ENCODE results near the gene CTSH.
A peak's percentile ranks its signal among the peaks of the same experiment; 100 is the strongest.

The CTSH gene

DNA sequence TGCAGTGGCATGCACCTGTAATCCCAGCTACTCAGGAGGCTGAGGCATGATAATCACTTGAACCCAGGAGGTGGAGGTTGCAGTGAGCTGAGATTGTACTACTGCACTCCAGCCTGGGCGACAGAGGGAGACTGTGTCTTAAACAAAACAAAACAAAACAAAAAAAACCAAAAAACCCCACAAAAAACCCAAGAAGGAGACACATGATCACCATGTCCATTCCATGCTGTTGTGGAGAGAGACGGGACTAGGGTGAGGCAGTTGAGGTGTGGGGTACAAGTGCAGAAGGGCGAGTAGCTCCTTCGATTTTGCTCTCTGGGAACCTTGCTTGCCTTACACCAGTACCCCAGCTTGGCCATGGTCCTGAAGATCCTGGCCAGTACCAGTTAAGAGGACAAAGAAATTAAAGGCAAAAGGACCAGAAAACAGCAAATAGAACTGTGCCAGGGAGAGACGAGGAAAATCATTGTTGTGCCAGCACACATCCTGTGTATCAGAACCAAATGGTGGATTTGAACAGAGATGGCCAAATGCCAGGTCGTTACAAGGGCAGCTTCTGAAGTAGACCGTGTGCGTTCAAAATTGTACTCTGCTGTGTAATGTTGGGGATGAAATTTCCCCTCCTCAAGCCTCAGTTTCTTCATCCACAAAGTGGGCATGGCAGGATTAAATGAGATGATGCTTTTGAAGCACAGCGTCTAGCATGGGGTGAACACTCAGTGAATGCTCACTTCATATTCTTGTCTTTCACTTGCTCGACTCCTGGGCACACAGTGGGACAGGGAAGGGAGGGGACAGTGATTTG, 42.9 kb upstream of the CTSH start:
- H3K4me1 ChIP-seq (ENCODE audit: control insufficient read depth in 5 of 5, insufficient read depth in 5 of 5, low read length in 5 of 5), result peaks cover 5 to 44% (median 22%) of the 10 kb centered on the region in 5 donors
- H3K27ac ChIP-seq (ENCODE audit: low read depth, low read length), result peak overlapping the region; percentile 18
- H3K9me3 ChIP-seq (ENCODE audit: control insufficient read depth in 5 of 5, low read length in 5 of 5), result no peaks in the 10 kb centered on the region
- no peaks in the 10 kb centered on the region for H3K36me3 ChIP-seq (ENCODE audit: control insufficient read depth in 5 of 5, insufficient read depth in 5 of 5, low read length in 5 of 5)
- H3K27me3 ChIP-seq (ENCODE audit: control insufficient read depth in 5 of 5, insufficient read depth in 4 of 5, low read length in 5 of 5), result peaks cover 0 to 12% (median 0%) of the 10 kb centered on the region in 5 donors
- no peak overlapping the region for H3K4me3 ChIP-seq (ENCODE audit: low read depth in 1 of 5, low read length in 5 of 5)
- no peak overlapping the region for H3K9ac ChIP-seq (ENCODE audit: low read length in 5 of 5)

GRCh38 chr15:78985859-78986475, 41.1 kb upstream of the CTSH start:
- H3K4me3 ChIP-seq (ENCODE audit: low read depth in 1 of 5, low read length in 5 of 5), result no peak overlapping the region
- no peaks in the 10 kb centered on the region for H3K36me3 ChIP-seq (ENCODE audit: control insufficient read depth in 5 of 5, insufficient read depth in 5 of 5, low read length in 5 of 5)
- no peak overlapping the region for H3K27ac ChIP-seq (ENCODE audit: low read depth, low read length)
- no peaks in the 10 kb centered on the region for H3K9me3 ChIP-seq (ENCODE audit: control insufficient read depth in 5 of 5, low read length in 5 of 5)
- peaks cover 5 to 50% (median 22%) of the 10 kb centered on the region in 5 donors for H3K4me1 ChIP-seq (ENCODE audit: control insufficient read depth in 5 of 5, insufficient read depth in 5 of 5, low read length in 5 of 5)
- H3K9ac ChIP-seq (ENCODE audit: low read length in 5 of 5), result no peak overlapping the region
- peaks cover 0 to 3% (median 0%) of the 10 kb centered on the region in 5 donors for H3K27me3 ChIP-seq (ENCODE audit: control insufficient read depth in 5 of 5, insufficient read depth in 4 of 5, low read length in 5 of 5)

GRCh38 chr15:78984041-78984440, 39.2 kb upstream of the CTSH start:
- H3K27ac ChIP-seq (ENCODE audit: low read depth, low read length), result no peak overlapping the region

GRCh38 chr15:78983146-78983918, 38.5 kb upstream of the CTSH start:
- peaks cover 2 to 45% (median 23%) of the 10 kb centered on the region in 5 donors for H3K4me1 ChIP-seq (ENCODE audit: control insufficient read depth in 5 of 5, insufficient read depth in 5 of 5, low read length in 5 of 5)
- no peaks in the 10 kb centered on the region for H3K36me3 ChIP-seq (ENCODE audit: control insufficient read depth in 5 of 5, insufficient read depth in 5 of 5, low read length in 5 of 5)
- H3K9ac ChIP-seq (ENCODE audit: low read length in 5 of 5), result peak overlapping the region in 1 of 5 donors; percentile 32
- no peak overlapping the region for H3K27ac ChIP-seq (ENCODE audit: low read depth, low read length)
- H3K27me3 ChIP-seq (ENCODE audit: control insufficient read depth in 5 of 5, insufficient read depth in 4 of 5, low read length in 5 of 5), result peaks cover 0 to 3% (median 0%) of the 10 kb centered on the region in 5 donors
- no peaks in the 10 kb centered on the region for H3K9me3 ChIP-seq (ENCODE audit: control insufficient read depth in 5 of 5, low read length in 5 of 5)
- no peak overlapping the region for H3K4me3 ChIP-seq (ENCODE audit: low read depth in 1 of 5, low read length in 5 of 5)

More at GRCh38 chr15:78984041-78984440, 39.2 kb upstream of the CTSH start:
- Histone ChIP-seq H3K4me3 (ENCODE audit: low read depth in 1 of 5, low read length in 5 of 5) (no peak overlapping the region), H3K4me1 (ENCODE audit: control insufficient read depth in 5 of 5, insufficient read depth in 5 of 5, low read length in 5 of 5) (peaks cover 3 to 50% (median 26%) of the 10 kb centered on the region in 5 donors), H3K36me3 (ENCODE audit: control insufficient read depth in 5 of 5, insufficient read depth in 5 of 5, low read length in 5 of 5) (no peaks in the 10 kb centered on the region), H3K27me3 (ENCODE audit: control insufficient read depth in 5 of 5, insufficient read depth in 4 of 5, low read length in 5 of 5) (peaks cover 0 to 3% (median 0%) of the 10 kb centered on the region in 5 donors), H3K9ac (ENCODE audit: low read length in 5 of 5) (peak overlapping the region in 1 of 5 donors; percentile 32), H3K9me3 (ENCODE audit: control insufficient read depth in 5 of 5, low read length in 5 of 5) (no peaks in the 10 kb centered on the region)

GRCh38 chr15:78982736-78983135, 37.9 kb upstream of the CTSH start:
- Histone ChIP-seq H3K36me3 (ENCODE audit: control insufficient read depth in 5 of 5, insufficient read depth in 5 of 5, low read length in 5 of 5) (no peaks in the 10 kb centered on the region), H3K27ac (ENCODE audit: low read depth, low read length) (peak overlapping the region; percentile 23), H3K9ac (ENCODE audit: low read length in 5 of 5) (peak overlapping the region in 1 of 5 donors; percentile 19), H3K4me3 (ENCODE audit: low read depth in 1 of 5, low read length in 5 of 5) (no peak overlapping the region), H3K4me1 (ENCODE audit: control insufficient read depth in 5 of 5, insufficient read depth in 5 of 5, low read length in 5 of 5) (peaks cover 2 to 40% (median 23%) of the 10 kb centered on the region in 5 donors), H3K27me3 (ENCODE audit: control insufficient read depth in 5 of 5, insufficient read depth in 4 of 5, low read length in 5 of 5) (peaks cover 0 to 2% (median 0%) of the 10 kb centered on the region in 5 donors), H3K9me3 (ENCODE audit: control insufficient read depth in 5 of 5, low read length in 5 of 5) (no peaks in the 10 kb centered on the region)

DNA sequence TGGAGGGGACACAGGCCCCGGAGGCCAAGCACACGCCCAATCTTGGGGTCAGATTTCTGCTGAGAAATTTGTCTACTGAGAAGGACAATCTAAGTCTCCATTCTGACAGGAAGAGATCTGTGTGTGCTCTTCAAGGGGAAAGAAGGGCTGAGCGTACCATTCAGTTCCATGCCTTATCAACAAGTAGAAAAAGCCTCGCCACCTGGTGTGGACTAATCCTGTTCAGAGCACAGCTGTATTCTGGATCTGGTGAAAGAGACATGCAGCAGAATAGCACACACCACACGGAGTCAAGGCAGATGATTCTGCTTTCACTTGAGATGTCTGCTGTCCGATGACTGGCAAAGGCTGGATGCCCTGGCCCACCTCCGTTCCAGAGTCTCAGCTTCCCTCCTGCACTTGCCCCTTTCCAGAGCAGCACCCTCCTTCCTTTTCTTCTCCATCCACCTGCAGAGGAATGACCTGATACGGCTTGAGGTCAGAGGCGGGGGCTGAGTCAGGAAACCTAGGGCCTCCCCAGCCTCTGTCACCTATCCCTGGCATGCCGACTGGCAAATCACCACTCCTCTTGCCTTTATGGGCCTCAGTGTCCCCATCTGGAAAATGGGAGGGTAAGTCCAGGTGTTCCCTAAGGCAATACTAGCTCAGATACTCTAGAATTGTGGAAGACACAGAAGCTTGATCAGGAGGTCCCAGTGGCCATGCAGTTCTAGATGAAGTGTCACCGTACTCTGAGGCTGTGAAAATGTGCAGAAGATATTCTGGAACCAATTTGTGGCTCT, 36.9 kb upstream of the CTSH start:
- Histone ChIP-seq H3K36me3 (ENCODE audit: control insufficient read depth in 5 of 5, insufficient read depth in 5 of 5, low read length in 5 of 5) (no peaks in the 10 kb centered on the region), H3K9me3 (ENCODE audit: control insufficient read depth in 5 of 5, low read length in 5 of 5) (no peaks in the 10 kb centered on the region), H3K4me3 (ENCODE audit: low read depth in 1 of 5, low read length in 5 of 5) (no peak overlapping the region), H3K27me3 (ENCODE audit: control insufficient read depth in 5 of 5, insufficient read depth in 4 of 5, low read length in 5 of 5) (peaks cover 0 to 2% (median 0%) of the 10 kb centered on the region in 5 donors), H3K9ac (ENCODE audit: low read length in 5 of 5) (no peak overlapping the region), H3K27ac (ENCODE audit: low read depth, low read length) (no peak overlapping the region), H3K4me1 (ENCODE audit: control insufficient read depth in 5 of 5, insufficient read depth in 5 of 5, low read length in 5 of 5) (peaks cover 2 to 48% (median 23%) of the 10 kb centered on the region in 5 donors)

DNA sequence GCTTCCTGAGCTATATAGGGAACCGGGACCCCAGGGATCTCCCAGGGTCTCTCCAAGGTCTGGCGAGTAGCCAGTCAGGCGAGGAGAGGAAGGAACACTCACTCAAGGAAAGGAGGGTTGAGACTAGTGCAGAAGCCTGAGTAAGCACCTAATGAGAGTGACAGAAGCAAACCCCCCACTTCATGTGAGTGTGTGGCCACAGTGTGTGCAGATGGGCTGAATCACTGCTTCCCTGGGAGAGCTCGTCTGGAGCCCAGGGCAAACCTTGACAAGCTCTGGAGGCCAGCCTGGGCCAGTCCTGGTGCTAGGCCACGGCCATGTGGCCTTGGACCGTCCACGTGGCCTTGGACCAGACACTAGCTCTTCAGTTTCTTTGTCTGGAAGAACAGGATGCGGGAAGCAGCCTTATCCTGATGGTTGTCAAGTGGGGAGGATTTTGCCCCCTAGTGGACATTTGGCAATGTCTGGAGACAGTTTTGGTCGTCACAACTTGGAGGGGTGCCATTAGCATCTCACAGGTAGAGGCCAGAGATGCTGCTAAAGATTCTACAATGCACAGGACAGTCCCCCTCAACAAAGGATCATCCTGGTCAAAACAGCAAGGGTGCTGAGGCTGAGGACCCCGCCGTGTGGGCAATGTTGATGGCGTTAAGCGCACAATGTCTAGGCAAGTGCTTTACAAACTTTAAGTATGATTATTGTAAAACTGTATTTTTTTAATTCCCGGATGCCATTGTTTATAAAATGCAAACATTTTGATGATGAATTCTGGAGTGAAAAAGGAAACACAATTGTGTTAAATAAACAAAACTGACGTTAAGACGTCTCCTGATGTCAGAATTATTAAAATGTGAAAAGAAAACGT, 34.8 kb upstream of the CTSH start:
- Histone ChIP-seq H3K27me3 (ENCODE audit: control insufficient read depth in 5 of 5, insufficient read depth in 4 of 5, low read length in 5 of 5) (peaks cover 0 to 2% (median 0%) of the 10 kb centered on the region in 5 donors), H3K4me3 (ENCODE audit: low read depth in 1 of 5, low read length in 5 of 5) (no peak overlapping the region), H3K36me3 (ENCODE audit: control insufficient read depth in 5 of 5, insufficient read depth in 5 of 5, low read length in 5 of 5) (no peaks in the 10 kb centered on the region), H3K9me3 (ENCODE audit: control insufficient read depth in 5 of 5, low read length in 5 of 5) (no peaks in the 10 kb centered on the region), H3K27ac (ENCODE audit: low read depth, low read length) (no peak overlapping the region), H3K9ac (ENCODE audit: low read length in 5 of 5) (peak overlapping the region in 1 of 5 donors; percentile 11), H3K4me1 (ENCODE audit: control insufficient read depth in 5 of 5, insufficient read depth in 5 of 5, low read length in 5 of 5) (peaks cover 2 to 50% (median 23%) of the 10 kb centered on the region in 5 donors)

DNA sequence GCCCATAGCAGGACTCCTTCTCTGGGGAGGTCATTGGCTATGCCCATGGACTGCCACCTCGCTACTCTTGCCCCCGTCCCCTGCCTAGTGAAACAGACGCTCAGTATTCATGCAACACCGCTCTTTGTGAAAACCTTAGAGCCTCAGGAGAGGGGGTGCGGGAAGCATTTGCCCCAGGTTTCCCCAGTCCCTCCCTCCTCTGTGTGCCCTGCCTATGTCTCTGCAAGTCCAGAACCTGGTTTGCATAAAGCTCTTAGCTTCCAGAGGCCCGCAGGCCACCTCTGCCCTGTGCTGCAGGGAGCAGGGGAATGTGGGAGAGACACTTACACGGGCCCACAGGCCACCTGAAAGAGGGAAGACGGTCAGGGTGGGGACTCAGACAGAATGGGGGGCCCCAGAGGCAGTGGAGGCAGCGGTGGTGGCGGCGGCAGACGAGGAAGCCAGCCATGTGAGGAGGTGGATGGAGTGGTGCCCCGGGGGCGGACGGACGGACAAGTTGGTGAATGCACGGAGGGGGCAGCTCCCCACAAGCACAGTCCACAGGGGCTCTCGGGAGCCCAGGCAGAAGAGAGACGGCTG, 33.8 kb upstream of the CTSH start:
- Histone ChIP-seq H3K9me3 (ENCODE audit: control insufficient read depth in 5 of 5, low read length in 5 of 5) (no peaks in the 10 kb centered on the region), H3K4me3 (ENCODE audit: low read depth in 1 of 5, low read length in 5 of 5) (no peak overlapping the region), H3K36me3 (ENCODE audit: control insufficient read depth in 5 of 5, insufficient read depth in 5 of 5, low read length in 5 of 5) (no peaks in the 10 kb centered on the region), H3K27me3 (ENCODE audit: control insufficient read depth in 5 of 5, insufficient read depth in 4 of 5, low read length in 5 of 5) (no peaks in the 10 kb centered on the region), H3K27ac (ENCODE audit: low read depth, low read length) (no peak overlapping the region), H3K9ac (ENCODE audit: low read length in 5 of 5) (no peak overlapping the region), H3K4me1 (ENCODE audit: control insufficient read depth in 5 of 5, insufficient read depth in 5 of 5, low read length in 5 of 5) (peaks cover 2 to 48% (median 22%) of the 10 kb centered on the region in 5 donors)

Data from subcutaneous abdominal adipose tissue (tissue), 5 donors.